ENCODE results near the gene NQO1. TPM values are rescaled to one million over a fixed set of nuclear protein-coding genes. Genes with fewer than 3 reads are reported as not detected.

Gene NQO1
- total and polyA plus RNA-seq, 2 of the 8 experiments (the other 6 are each of a cell fraction or from before 2014, with no cell fraction given): 32.7 to 45.7 TPM

DNA sequence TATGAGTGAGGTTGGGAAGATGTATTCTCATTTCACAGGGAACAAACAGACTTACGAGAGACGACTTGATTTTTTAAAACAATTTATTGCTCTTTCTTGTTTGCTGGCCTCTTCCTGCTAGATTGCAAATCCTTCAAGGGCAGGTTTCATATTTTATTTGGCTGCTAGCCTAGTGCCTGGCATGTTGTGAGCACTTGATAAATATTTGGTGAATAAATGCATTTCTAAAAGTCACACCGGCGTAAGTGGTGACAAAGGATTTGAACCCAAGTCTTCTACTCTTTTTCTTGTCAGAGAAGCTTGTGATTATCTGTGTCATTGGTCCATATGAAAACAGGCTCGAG, 37.2 kb upstream of the NQO1 start (continued):
- no peak for TF ChIP-seq RXRA (IDR thresholded peaks at IDR 0.05; ENCODE audit: insufficient read depth, low read depth, low read length)
- no peak for TF ChIP-seq CREB1 (IDR thresholded peaks at IDR 0.05)
- TF ChIP-seq TEAD4 (IDR thresholded peaks at IDR 0.05; ENCODE audit: low read depth, low read length): no peak
- TF ChIP-seq ASH2L (IDR thresholded peaks at IDR 0.05; ENCODE audit: low read length): no peak
- TF ChIP-seq CHD2 (IDR thresholded peaks at IDR 0.05; ENCODE audit: low read length): no peak
- TF ChIP-seq SIRT6 (IDR thresholded peaks at IDR 0.05; ENCODE audit: low read length): no peak

All from H1 (cell line).